Thoracic aorta (tissue), 2 donors: ENCODE data around the gene SH3PXD2B. TPM values are rescaled to one million over a fixed set of nuclear protein-coding genes. Genes with fewer than 3 reads are reported as not detected.

ENCODE experiments used
- ATAC-seq: fragments of 150-250 bp; one replicate; pipeline ENCODE4 v1.8.0; 2017; ENCODE audit warnings: low read depth; ENCODE audit not compliant: insufficient number of reproducible peaks, low FRiP score
- DNase-seq: peaks from one replicate; pipeline ENCODE4 v3.0.0-alpha.2; 2020; ENCODE audit warnings: low spot score
- H3K27ac ChIP-seq, 2 donors: fragments of 200-600 bp; sonication (generic); 1 replicate in 1 of 2; 2 replicates in 1 of 2; pipeline ENCODE4 v1.5.1; 2016; ENCODE audit warnings: mild to moderate bottlenecking in 2 of 2, moderate library complexity in 2 of 2
- H3K27me3 ChIP-seq: fragments of 200-600 bp; sonication (generic); replicated peaks from 2 replicates; pipeline ENCODE4 v1.6.0; 2016; ENCODE audit warnings: mild to moderate bottlenecking; ENCODE audit not compliant: insufficient read depth
- H3K36me3 ChIP-seq: fragments of 200-600 bp; sonication (generic); one replicate; pipeline ENCODE4 v1.5.1; 2016
- H3K4me1 ChIP-seq, 2 donors: fragments of 200-600 bp; sonication (generic); 1 replicate in 1 of 2; 2 replicates in 1 of 2; pipeline versions ENCODE4 v1.5.1 to v1.6.0; 2016; ENCODE audit warnings: low read depth in 2 of 2, mild to moderate bottlenecking in 1 of 2; ENCODE audit not compliant: control insufficient read depth in 1 of 2
- H3K4me3 ChIP-seq: fragments of 200-600 bp; sonication (generic); 2 replicates; pipeline ENCODE4 v1.5.1; 2016; ENCODE audit warnings: mild to moderate bottlenecking
- H3K9me3 ChIP-seq: fragments of 200-600 bp; sonication (generic); 2 replicates; pipeline ENCODE4 v1.5.1; 2016
- CTCF ChIP-seq: fragments of 200-600 bp; sonication (generic); IDR thresholded peaks from one replicate; pipeline ENCODE4 v1.5.1; 2019; ENCODE audit warnings: antibody characterized with exemption
- total RNA-seq, 2 donors: library from RNA; depleted of rRNA; stranded (reverse); fragments of >200 nt; gene quantifications; one replicate each; pipeline versions ENCODE4 v1.1.0 to v1.2.3, GENCODE V29; 2016

Gene SH3PXD2B
- total RNA-seq, 2 donors from 2014 or later: 31.4 to 42.0 TPM

- H3K27me3 ChIP-seq: no peaks in the 10 kb centered on the region
- no peak for TF ChIP-seq CTCF
- H3K4me3 ChIP-seq: no peak overlapping the region
- H3K27ac ChIP-seq: peak overlapping the region in 1 of 2 donors; percentile 7
- peaks cover 25 to 48% of the 10 kb centered on the region in 2 donors for H3K4me1 ChIP-seq
- peaks cover 4% of the 10 kb centered on the region for H3K36me3 ChIP-seq
- no peak for ATAC-seq
- no peak for DNase-seq
- no peaks in the 10 kb centered on the region for H3K9me3 ChIP-seq
These were observed 47.1 kb downstream of the SH3PXD2B start for GRCh38 chr5:172407241-172407691.

GRCh38 chr5:172405226-172406107, 48.9 kb downstream of the SH3PXD2B start:
- ATAC-seq (no peak), DNase-seq (no peak)
- H3K4me3 ChIP-seq: no peak overlapping the region
- peaks cover 4% of the 10 kb centered on the region for H3K36me3 ChIP-seq
- no peaks in the 10 kb centered on the region for H3K9me3 ChIP-seq
- no peak overlapping the region for H3K27ac ChIP-seq
- no peak for TF ChIP-seq CTCF
- H3K27me3 ChIP-seq: no peaks in the 10 kb centered on the region
- peaks cover 22 to 37% of the 10 kb centered on the region in 2 donors for H3K4me1 ChIP-seq

- TF ChIP-seq CTCF: no peak
- no peak overlapping the region for H3K4me3 ChIP-seq
- H3K27me3 ChIP-seq: no peaks in the 10 kb centered on the region
- no peaks in the 10 kb centered on the region for H3K9me3 ChIP-seq
- ATAC-seq (no peak), DNase-seq (no peak)
- no peak overlapping the region for H3K27ac ChIP-seq
- H3K36me3 ChIP-seq: peaks cover 4% of the 10 kb centered on the region
- H3K4me1 ChIP-seq: peaks cover 22 to 43% of the 10 kb centered on the region in 2 donors
These were observed 49.6 kb downstream of the SH3PXD2B start for GRCh38 chr5:172404746-172405145.

GRCh38 chr5:172403817-172404216, 50.5 kb downstream of the SH3PXD2B start:
- DNase-seq (no peak), ATAC-seq (no peak)
- Histone ChIP-seq H3K27me3 (no peaks in the 10 kb centered on the region), H3K4me3 (no peak overlapping the region), H3K27ac (peak overlapping the region; percentile 74 to 77), H3K36me3 (peaks cover 4% of the 10 kb centered on the region), H3K4me1 (peaks cover 22 to 48% of the 10 kb centered on the region in 2 donors), H3K9me3 (no peaks in the 10 kb centered on the region)
- no peak for TF ChIP-seq CTCF

- H3K4me1 ChIP-seq: peaks cover 22 to 48% of the 10 kb centered on the region in 2 donors
- DNase-seq: no peak
- peak; percentile 73 for ATAC-seq
These were observed 51.0 kb downstream of the SH3PXD2B start for GRCh38 chr5:172403189-172403796.

More at GRCh38 chr5:172403189-172403796, 51.0 kb downstream of the SH3PXD2B start:
- H3K4me3 ChIP-seq: peak overlapping the region; percentile 47
- TF ChIP-seq CTCF: no peak
- no peaks in the 10 kb centered on the region for H3K9me3 ChIP-seq
- no peaks in the 10 kb centered on the region for H3K27me3 ChIP-seq
- H3K27ac ChIP-seq: peak overlapping the region; percentile 74 to 77
- H3K36me3 ChIP-seq: peaks cover 4% of the 10 kb centered on the region
